ENCODE data around the gene FAM180A. TPM values are rescaled to one million over a fixed set of nuclear protein-coding genes. Genes with fewer than 3 reads are reported as not detected.
"Not testable (repeated sequence)": the region's sequence is repeated elsewhere in the genome, so short reads cannot be mapped to it uniquely, and the experiment has no call there.

The FAM180A gene
- polyA plus RNA-seq, 3 donors: not detected

GRCh38 chr7:135715055-135715522, 33.5 kb downstream of the FAM180A start:
- no peak for DNase-seq (ENCODE audit: low read depth in 3 of 3, low spot score in 2 of 3)

GRCh38 chr7:135714534-135715009, 34.0 kb downstream of the FAM180A start:
- no peak for DNase-seq (ENCODE audit: low read depth in 3 of 3, low spot score in 2 of 3)

GRCh38 chr7:135713836-135714470, 34.7 kb downstream of the FAM180A start:
- no peak for DNase-seq (ENCODE audit: low read depth in 3 of 3, low spot score in 2 of 3)

- DNase-seq (ENCODE audit: low read depth in 3 of 3, low spot score in 2 of 3): no peak
These were observed 35.8 kb downstream of the FAM180A start for GRCh38 chr7:135712796-135713195.

GRCh38 chr7:135712182-135712782, 36.3 kb downstream of the FAM180A start:
- DNase-seq (ENCODE audit: low read depth in 3 of 3, low spot score in 2 of 3): no peak

- DNase-seq (ENCODE audit: low read depth in 3 of 3, low spot score in 2 of 3): no peak
These were observed 37.5 kb downstream of the FAM180A start for GRCh38 chr7:135711139-135711469.

GRCh38 chr7:135710417-135711138, 38.0 kb downstream of the FAM180A start:
- no peak for DNase-seq (ENCODE audit: low read depth in 3 of 3, low spot score in 2 of 3)

GRCh38 chr7:135709508-135709907, 39.1 kb downstream of the FAM180A start:
- no peak for DNase-seq (ENCODE audit: low read depth in 3 of 3, low spot score in 2 of 3)

- DNase-seq (ENCODE audit: low read depth in 3 of 3, low spot score in 2 of 3): no peak
These were observed 40.6 kb downstream of the FAM180A start for GRCh38 chr7:135708041-135708440.

GRCh38 chr7:135707570-135707966, 41.0 kb downstream of the FAM180A start:
- no peak for DNase-seq (ENCODE audit: low read depth in 3 of 3, low spot score in 2 of 3)

GRCh38 chr7:135706858-135707569, 41.6 kb downstream of the FAM180A start:
- DNase-seq (ENCODE audit: low read depth in 3 of 3, low spot score in 2 of 3): no peak

GRCh38 chr7:135706038-135706742, 42.4 kb downstream of the FAM180A start:
- no peak for DNase-seq (ENCODE audit: low read depth in 3 of 3, low spot score in 2 of 3)

- no peak for DNase-seq (ENCODE audit: low read depth in 3 of 3, low spot score in 2 of 3)
These were observed 43.9 kb downstream of the FAM180A start for GRCh38 chr7:135704698-135705097.

- DNase-seq (ENCODE audit: low read depth in 3 of 3, low spot score in 2 of 3): no peak
These were observed 44.5 kb downstream of the FAM180A start for GRCh38 chr7:135704074-135704473.

- DNase-seq (ENCODE audit: low read depth in 3 of 3, low spot score in 2 of 3): no peak
These were observed 51.1 kb downstream of the FAM180A start for GRCh38 chr7:135697276-135698049.

- no peak for DNase-seq (ENCODE audit: low read depth in 3 of 3, low spot score in 2 of 3)
These were observed 55.1 kb downstream of the FAM180A start for GRCh38 chr7:135693558-135693957.

- not testable (repeated sequence) for DNase-seq (ENCODE audit: low read depth in 3 of 3, low spot score in 2 of 3)
These were observed 56.0 kb downstream of the FAM180A start for GRCh38 chr7:135692606-135693005.

- no peak for DNase-seq (ENCODE audit: low read depth in 3 of 3, low spot score in 2 of 3)
These were observed 56.6 kb downstream of the FAM180A start for GRCh38 chr7:135692055-135692454.

- DNase-seq (ENCODE audit: low read depth in 3 of 3, low spot score in 2 of 3): no peak
These were observed 58.0 kb downstream of the FAM180A start for GRCh38 chr7:135690566-135690965.

GRCh38 chr7:135687466-135687865, 61.1 kb downstream of the FAM180A start:
- DNase-seq (ENCODE audit: low read depth in 3 of 3, low spot score in 2 of 3): no peak

Data from right renal cortex interstitium (tissue), 3 donors.